CD4-positive, alpha-beta T cell treated with Interleukin-17A for 4 hours (primary cell): Measurements from ENCODE around the gene PCGF2.
"Not testable (repeated sequence)": the region's sequence is repeated elsewhere in the genome, so short reads cannot be mapped to it uniquely, and the experiment has no call there.

Source experiments
- DNase-seq: peaks from one replicate; pipeline ENCODE4 v3.0.0-alpha.2; 2020; ENCODE audit warnings: mixed read lengths

Gene PCGF2

DNA sequence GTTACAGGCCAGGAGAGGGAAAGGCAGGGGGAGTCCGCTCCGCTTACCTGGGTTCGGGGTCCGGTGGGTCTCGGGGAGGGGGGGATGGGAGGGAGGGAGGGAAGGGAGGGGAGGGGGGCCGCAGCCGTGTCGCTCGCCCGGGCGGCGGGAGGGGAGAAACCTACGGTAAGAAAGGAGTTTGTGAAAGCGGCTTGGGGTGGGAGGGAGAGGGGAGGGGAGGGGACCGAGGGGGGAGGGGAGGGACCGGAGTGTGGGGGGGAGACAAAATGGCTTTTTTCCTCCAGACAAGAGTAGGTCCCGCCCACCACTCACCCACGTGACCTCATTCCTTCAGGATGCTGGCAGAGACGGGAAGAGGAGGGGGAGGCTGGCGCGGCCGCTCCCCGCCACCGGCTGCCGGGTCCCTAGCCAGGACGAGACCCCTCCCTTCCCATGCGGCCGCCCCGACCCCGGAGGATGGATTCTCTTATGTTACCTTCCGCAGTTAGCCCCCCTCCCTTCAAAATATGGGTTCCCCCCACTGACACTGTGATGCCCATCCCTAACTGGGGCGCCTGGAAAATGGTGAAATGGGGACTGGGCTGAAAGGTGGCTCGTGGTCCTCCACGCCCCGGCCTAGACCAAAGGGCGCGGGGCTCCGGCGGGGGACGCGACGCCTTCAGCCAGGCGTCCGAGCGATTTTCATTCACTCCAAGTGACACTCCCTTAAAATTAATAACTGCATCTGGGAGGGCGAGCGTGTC lies at the start of gene PCGF2:
PCGF2 (minus strand) TSS at position 188 of the 743 bp plus-strand sequence. CDS start 7,934 bp downstream, outside the sequence.
- no peak for DNase-seq

DNA sequence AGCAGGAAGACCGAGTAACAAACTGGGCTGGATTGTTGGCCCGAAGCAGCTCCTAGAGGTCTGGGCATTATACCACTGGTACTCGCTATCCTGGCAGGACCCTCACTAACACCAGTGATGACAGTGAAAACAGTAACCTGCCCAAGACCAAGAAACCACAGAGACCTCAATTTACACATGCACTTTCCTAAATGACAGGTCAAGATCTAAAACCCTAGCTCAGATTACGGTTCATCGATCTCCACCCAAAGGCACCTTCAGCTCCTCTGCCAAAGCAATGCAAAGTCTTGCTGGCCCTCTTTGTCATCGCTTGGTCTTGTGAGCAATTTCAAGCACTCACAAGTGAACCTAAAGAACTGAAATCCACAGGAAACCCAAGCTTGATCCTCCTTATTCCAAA lies 49.7 kb upstream of the PCGF2 start:
- no peak for DNase-seq

DNA sequence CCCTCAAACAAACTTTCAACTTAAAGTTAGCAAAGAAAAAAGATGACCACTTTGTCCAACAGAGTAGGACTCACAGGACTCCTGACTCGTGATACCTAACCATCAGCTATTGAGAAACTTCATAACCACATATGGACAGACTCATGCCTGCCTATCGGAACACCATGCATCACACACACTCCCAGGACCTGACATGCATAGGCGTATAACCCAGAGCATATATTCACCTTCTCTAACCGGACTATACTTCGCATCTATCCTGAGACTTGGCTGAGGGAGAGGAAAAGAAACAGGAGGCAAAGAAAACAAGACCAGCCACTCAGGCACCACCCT lies 49.0 kb upstream of the PCGF2 start:
- DNase-seq = no peak

DNA sequence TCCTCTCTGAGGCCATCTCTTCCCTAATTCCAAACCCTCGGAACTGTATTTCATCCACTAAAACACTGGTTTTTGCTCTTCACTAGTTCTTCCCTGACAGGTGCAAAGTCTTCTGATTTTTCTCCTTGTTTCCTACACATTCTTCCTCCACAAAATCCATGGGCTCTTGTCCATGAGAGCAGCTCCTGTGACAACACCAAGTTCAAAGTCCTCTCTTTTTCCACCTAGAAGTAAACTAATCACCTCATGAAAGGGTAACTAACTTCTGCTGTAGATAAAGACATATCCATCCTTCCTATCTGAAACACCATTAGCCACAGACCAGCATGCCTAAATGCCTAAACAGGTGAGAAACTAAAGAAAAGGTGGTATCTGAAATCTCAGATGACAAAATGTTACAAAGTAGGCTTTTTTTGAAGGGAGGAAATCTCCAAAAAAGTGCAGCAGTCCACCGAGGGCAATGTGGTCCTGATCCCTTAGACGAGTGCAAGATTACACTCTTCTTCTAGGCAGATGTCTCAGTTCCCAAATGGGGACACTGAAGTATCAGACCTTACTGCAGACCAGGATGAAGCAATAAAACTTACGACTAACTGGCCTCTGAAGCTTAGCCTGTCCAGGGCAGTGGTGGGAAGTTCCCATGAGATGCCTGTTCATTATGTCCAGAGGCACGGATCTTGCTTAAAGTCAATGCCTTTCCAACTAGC lies 48.5 kb upstream of the PCGF2 start:
- no peak for DNase-seq

DNA sequence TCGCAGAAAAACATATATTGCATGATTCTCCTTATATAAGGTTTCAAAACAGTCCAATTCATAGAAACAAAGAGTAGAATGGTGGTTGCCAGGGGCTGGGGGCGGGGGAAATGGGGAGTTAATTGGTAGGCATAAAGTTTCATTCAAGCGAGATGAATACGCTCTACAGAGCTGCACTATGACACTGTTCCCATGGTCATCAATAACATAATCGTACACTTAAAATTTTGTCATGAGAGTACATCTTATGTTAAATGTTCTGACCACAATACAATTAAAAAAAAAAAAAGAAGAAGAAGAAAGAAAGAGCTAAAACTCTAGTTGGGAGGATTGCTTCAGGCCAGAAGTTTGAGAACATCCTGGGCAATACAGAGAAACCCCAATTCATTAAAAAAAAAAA lies 46.1 kb upstream of the PCGF2 start:
- DNase-seq = no peak

DNA sequence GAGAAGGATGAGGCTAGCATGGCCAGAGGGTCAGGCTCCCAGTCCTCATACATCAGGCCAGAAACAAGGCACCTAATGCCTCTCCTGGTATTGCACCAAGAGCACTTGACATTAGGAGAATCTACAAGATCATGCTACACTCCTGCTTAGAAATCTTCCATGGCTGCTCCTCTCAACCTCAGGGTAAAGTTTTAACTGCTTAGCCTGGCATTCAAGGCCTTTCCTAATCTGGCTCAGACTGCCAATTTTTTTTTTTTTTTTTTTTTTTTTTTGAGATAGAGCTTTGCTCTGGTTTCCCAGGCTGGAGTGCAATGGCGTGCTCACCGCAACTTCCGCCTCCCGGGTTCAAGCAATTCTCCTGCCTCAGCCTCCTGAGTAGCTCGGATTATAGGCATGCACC lies 43.0 kb upstream of the PCGF2 start:
- DNase-seq = no peak

DNA sequence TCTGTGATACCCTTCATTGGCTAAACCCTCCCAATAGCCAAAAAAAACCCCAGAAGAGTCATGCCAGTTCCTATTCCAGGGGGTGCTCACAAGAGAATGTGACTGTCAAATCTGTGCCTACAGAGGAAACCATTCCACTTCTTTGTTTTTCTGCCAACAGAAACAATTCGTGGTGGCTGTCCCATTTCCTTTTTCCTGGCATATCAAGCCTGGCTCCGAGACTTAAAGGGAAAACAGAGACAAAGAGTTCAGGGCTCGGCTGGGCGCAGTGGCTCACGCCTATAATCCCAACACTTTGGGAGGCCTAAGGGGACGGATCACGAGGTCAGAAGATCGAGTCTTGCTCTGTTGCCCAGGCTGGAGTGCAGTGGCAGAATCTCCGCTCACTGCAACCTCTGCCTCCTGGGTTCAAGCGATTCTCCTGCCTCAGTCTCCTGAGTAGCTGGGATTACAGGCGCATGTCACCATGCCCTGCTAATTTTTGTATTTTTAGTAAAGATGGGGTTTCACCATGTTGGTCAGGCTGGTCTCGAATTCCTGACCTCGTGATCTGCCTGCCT lies 42.1 kb upstream of the PCGF2 start:
- DNase-seq = not testable (repeated sequence)

DNA sequence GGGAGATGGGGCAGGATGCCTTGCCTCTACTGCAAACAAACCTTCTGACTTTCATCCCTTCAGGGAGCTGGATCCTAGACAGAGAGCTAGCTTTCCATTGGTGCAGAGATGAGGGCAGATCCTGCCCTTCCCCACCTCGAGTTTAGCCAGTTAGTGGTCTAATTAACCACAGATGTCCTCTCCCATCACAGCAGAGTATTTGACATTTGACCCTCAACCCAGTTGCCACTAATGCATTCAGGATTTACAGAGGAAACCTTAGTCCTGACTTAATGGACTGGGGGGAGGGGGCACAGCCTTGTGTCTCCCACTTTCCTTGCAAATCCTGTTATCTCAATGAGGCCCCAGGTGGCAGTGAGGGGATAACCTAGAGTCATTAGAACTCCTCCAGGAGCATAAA lies 41.0 kb upstream of the PCGF2 start:
- no peak for DNase-seq

DNA sequence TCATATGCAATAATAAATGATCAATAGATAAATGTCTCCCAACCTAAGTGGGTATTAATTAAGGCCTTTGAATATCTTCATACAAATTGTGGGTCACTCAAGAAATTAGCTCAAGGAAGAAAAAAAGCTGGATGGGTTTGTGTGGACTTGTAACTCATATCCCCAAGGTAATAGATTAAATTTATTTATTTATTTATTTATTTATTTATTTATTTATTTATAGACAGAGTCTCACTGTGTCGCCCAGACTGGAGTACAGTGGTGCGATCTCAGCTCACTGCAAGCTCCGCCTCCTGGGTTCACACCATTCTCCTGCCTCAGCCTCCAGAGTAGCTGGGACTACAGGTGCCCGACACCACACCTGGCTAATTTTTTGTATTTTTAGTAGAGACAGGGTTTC lies 39.9 kb upstream of the PCGF2 start:
- DNase-seq = not testable (repeated sequence)

DNA sequence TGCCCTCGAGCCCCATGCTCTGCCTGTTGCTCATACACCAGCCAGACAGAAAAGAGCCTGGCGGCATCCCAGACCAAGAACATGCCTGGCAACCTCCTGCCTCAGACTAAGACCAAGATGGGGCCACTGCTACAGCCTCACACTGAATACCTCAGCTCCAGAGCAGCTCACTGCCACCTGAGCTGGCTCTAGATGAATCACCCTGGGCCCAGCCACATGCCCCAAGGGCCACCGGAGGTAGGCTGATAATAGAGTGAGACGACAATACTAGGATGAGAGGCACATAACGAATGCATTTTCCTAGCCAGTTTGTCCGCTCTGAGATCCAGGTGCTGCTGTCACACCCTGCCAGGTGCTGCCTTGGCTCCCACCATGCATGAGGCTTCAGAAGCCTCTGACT lies 38.2 kb upstream of the PCGF2 start:
- DNase-seq = no peak

DNA sequence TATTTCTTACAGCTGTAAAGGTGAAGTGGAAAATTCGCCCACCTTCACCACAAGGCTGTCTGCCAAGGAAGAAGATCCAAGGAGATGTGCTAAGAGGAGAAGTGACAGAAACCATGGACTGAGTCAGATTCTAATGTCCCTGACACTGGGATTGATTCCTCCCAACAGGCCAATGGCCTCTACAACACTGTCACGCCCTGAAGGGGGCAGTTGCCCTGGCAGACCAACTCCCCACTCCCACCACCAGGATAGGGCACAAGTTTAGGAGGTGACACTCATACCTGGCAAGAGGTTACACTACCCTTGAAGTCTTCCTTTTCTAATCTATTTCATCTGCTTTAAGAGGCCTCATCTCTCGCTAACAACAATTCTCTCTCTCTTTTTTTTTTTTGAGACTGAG lies 35.1 kb upstream of the PCGF2 start:
- DNase-seq = no peak

DNA sequence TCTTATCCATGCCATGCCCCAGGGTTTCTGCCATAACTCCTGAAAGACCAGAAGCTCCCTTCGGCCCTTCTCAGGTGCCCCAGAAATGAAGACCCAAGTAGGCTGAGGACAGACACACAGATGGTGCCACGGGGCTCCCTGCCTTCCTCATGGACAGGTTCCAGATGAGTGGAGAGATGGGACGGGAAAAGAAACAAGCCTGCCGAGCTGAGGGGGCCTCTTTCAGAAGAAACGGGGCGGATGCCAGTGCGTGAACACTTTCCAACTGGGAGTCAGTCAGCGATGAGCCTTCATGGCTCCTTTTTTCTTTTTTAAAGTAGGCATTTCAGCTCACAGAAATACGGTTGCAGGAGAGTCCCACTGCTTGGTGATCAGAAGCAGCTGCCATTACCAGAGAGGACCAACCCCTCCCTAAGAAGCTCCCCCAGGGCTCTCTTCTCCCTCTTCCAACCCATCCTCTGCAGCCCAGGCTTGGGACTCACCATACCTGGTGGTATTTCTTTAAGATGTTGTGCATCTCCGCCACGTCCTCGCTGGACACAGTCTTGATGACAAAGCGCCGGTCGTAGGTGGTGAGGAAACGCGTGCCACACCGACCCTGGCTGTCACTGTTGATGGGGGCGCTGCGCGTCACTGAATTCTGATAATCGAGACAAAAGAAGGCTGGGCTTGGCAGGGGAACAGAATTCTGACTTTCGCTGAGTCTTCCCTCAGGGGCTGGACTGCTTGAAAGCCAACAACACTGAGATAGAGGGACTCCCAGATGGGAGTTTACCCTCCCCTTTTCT lies 32.0 kb upstream of the PCGF2 start:
- DNase-seq = no peak

DNA sequence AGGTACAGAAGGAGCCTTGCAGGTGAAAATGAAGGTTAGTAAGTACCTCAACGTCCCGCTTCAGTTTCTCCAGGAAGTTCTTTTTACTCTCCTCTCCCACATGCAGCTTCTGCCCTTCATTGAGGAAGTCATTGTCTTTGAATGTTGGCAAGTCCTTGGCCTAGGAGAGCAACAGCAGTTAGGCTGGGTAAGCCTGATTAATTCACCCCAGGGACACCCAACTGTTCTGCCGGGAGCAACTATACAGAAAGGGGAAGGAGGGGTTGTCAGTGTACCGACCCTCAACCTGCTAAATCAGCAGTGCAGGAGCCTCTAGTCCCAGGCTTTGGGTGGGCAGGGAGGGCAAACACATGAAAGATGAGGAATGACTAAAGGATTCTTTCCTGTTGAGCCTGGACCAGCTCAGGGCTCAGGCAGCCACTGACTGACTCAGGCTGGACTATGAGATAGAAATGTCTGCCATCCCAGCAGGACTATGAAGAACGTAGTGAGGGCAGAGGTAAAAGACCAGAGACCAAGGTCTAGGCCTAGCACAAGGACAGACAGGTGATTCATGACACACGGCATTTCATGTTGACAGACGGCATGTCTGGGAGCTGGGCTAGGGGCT lies 29.6 kb upstream of the PCGF2 start:
- no peak for DNase-seq

DNA sequence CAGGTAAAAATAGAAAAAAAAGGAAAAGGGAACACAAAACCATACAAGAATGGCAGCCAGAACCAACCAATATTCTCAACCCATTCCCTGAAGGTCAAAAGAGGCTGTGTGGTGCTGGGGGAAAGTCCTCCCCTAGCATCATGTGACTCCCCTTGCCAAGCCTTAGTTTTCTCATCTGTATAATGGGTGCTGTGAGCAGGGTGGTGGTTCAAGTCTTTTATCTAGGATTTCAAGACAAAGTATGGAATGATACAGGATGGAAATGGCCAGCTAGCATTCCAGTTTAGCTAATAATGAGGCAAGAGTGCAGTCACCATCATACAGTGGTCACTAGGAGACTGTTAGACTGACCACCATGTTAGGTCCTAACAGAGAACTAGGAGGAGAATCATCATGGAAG lies 25.1 kb upstream of the PCGF2 start:
- DNase-seq = no peak

DNA sequence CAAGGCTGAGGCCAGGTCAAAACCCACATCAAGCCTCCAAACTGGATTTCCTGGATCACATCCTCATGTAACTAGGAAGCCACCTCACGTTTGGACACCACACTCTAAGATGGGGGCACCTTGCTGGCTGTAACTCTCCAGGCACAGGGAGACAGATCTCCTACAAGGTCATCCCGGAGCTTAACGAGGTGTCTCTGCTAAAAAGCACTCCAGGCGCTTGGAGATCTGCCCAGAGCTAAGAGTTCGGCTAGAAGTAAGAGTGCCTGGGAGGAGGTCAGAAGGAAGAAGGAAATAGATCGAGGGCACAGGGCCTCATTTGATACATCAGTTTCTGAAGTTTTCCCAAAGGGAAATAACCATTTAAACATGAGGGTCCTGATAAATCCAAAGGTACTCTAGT lies 20.3 kb upstream of the PCGF2 start:
- no peak for DNase-seq

DNA sequence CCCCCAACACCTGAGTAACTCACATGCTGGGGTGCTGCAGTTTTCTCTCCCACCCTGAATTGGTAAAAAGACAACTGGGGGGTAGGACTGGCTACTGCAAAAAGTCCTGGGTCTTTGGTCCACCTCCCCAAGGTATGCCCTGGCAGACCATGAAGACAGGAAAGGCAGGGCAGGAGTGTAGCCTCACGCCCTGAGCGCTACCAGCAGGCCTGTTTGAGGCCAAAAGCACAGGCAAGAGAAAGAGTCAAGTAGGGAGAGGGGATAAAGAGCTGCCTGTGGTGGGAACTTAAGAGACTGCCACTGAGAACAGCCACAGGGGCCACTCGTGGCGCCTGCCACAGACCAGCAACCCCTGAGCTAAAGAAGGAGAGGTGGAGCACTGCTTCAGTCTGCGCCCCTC lies 18.2 kb upstream of the PCGF2 start:
- no peak for DNase-seq

DNA sequence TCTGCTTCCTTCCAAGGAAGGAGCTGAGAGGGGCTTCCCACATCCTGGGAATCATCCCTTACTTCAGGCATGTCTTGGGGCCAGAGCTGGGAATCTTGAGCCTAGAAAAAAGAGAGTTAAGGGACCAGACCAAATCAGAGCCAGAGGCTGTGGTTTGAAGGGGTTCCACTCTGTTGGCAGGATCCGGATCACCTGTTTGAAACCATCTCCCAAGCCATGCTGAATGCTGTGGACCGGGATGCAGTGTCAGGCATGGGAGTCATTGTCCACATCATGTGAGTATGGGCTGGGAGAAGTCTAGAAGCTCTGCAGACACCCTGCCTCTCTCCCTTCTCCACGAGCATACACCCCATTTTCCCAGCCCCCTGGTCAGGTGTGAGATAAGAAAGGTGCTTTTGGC lies 14.1 kb upstream of the PCGF2 start:
- DNase-seq = no peak

DNA sequence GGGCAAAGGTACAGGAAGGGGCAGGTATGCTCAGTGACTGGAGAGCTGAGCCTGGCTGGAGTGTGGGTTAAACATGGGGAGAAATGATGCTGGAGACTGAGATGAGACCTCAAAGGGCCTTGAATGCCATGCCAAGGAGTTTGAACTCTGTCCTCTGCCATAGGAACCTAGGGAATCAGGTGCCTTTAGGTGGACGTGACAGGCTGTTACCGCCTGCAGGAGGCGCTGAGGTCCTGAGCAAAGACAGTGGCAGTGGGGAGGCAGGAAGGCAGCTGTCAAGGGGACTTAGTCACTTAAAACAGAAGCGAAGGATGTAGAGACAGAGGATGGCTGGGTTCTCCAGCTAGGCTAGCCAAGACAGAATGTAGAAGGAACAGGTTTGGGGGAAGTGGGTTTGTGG lies 13.5 kb upstream of the PCGF2 start:
- peak; percentile 41 for DNase-seq

DNA sequence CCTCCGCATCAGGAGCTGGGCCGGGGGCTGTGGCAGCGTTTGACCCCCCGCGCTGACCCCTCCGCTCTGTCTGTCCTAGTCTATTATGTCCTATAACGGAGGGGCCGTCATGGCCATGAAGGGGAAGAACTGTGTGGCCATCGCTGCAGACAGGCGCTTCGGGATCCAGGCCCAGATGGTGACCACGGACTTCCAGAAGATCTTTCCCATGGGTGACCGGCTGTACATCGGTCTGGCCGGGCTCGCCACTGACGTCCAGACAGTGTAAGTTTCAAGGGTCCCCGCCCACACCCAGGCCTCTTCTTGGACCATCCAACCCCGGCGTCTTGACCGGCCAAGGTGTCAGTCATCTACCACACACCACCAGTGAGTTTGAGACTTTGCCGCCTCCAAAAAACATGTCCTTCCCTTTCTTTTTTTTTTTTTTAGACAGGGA lies 5.0 kb upstream of the PCGF2 start:
- DNase-seq = no peak

DNA sequence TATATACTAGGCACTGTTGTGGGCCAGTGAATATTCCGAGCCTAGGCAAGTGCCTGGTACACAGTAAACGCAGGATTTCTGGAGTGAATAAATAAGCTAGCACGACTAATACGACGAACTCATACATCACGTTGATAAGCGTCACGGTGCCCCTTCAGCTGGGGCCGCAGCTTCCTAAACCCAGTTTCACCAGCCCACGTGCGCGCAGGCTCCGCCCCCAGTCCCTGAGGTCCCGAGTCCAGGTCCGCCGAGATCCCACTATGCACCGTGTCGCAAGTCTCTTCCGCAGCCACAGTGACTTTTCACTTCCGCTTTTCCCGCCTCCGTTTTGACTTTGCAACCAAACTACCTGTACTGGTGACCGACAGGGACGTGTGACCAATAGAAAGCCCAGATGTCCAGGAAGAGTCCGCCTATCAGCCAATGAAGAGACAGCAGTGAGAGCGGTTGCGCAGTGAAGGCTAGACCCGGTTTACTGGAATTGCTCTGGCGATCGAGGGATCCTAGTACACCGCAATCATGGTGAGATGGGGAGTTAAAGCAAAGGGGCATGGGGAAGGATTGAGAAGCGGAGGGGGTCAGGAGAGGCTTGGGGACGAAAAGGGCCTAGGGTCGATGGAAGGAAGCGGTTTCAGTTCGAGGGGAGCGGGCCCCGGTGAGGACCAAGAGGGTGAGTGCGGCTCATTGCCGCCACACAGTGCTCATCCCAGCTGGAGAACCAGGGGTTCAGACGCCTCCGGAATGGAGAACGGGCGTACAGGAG lies 4.4 kb upstream of the PCGF2 start, which contains the start of gene PSMB3:
PSMB3 (plus strand) TSS at position 434 of the 763 bp plus-strand sequence; CDS start at position 520, 86 bp downstream.
- DNase-seq = peak; percentile 98

DNA sequence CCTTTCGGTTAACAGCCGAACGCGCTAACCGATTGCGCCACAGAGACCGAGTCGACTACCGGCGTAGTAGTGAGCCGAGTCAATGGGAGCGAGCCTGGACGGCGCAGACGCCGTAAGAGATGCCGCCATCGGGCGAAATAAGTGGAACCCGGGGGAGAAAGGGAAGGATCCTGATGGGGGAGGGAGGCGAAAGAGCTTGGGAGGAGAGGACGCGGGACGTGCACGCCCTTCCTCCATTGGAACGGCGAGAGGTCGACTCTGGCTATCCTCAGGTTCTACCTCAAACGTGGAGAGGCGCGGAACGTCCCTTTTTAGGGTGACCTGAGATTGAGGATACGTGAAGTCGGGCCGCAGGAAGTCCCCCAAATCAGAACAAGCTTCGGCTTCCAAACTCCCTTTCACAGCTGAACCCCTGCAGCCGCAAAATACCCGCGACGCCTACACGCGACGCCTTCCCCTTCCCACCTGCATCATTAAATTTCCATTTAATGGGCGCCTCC lies 3.7 kb upstream of the PCGF2 start:
- peak; percentile 84 for DNase-seq
